GM19035 (cell line): ENCODE results near the gene MIS18A.

Source experiments
- ATAC-seq: cut with Tn5 transposase; IDR thresholded peaks from one replicate; pipeline ENCODE4 v1.9.1; 2021; ENCODE audit not compliant: unreplicated experiment

MIS18A gene

GRCh38 chr21:32256873-32257620 lies 21.8 kb downstream of the MIS18A start:
- no peak for ATAC-seq

- ATAC-seq, result no peak
Observed at GRCh38 chr21:32256251-32256650, 22.6 kb downstream of the MIS18A start.

- no peak for ATAC-seq
Observed at GRCh38 chr21:32253215-32253641, 25.6 kb downstream of the MIS18A start.

GRCh38 chr21:32252136-32252535 lies 26.7 kb downstream of the MIS18A start:
- no peak for ATAC-seq

GRCh38 chr21:32249511-32250280 lies 29.2 kb downstream of the MIS18A start:
- ATAC-seq, result no peak

- ATAC-seq, result no peak
Observed at GRCh38 chr21:32248571-32249461, 30.0 kb downstream of the MIS18A start.

- no peak for ATAC-seq
Observed at GRCh38 chr21:32246571-32247140, 32.2 kb downstream of the MIS18A start.

- no peak for ATAC-seq
Observed at GRCh38 chr21:32245971-32246370, 32.9 kb downstream of the MIS18A start.

- ATAC-seq, result no peak
Observed at GRCh38 chr21:32240851-32241687, 37.8 kb downstream of the MIS18A start.

GRCh38 chr21:32239551-32239950 lies 39.3 kb downstream of the MIS18A start:
- ATAC-seq, result no peak

- ATAC-seq, result no peak
Observed at GRCh38 chr21:32238063-32238462, 40.8 kb downstream of the MIS18A start.

- ATAC-seq, result no peak
Observed at GRCh38 chr21:32237021-32237420, 41.8 kb downstream of the MIS18A start.

GRCh38 chr21:32233722-32234301 lies 45.0 kb downstream of the MIS18A start:
- ATAC-seq, result no peak

- no peak for ATAC-seq
Observed at GRCh38 chr21:32233055-32233546, 45.7 kb downstream of the MIS18A start.

- ATAC-seq, result no peak
Observed at GRCh38 chr21:32226444-32226843, 52.4 kb downstream of the MIS18A start.
